Neural progenitor cell (in vitro differentiated cells): ENCODE results near the gene NPIPA8.
"Not testable (repeated sequence)": the region's sequence is repeated elsewhere in the genome, so short reads cannot be mapped to it uniquely, and the experiment has no call there.

Source experiments
- EZH2 ChIP-seq: fragments of 200-600 bp; sonication (generic); IDR thresholded peaks from 2 replicates; pipeline ENCODE4 v1.6.1; 2017; ENCODE audit warnings: antibody characterized with exemption, mild to moderate bottlenecking, moderate library complexity
- TF ChIP-seq, protein P1 (sequence below): fragments of 200-600 bp; sonication (generic); IDR thresholded peaks from 2 replicates; pipeline ENCODE4 v1.5.1; 2017; ENCODE audit warnings: antibody characterized with exemption, mild to moderate bottlenecking

DNA sequence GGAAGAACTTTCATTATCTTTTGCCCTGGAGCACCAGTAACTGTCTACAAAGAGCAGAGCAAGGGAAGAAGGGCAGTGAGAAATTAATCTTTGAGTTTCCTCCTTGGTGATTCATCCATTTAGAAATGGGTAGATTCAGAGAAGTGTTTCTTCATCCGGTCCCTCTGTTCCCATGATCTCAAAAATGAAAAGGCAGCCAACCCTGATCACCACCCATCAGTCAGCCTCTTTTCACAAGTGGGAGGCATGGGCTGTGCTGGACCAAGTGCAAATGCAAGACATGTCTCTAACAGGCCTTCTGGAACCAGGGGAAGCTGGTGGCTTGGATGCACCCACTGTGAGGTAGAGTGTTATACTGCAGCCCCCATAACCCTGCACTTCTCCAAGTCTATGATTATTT, 38.8 kb downstream of the NPIPA8 start:
- TF ChIP-seq, protein P1, sequence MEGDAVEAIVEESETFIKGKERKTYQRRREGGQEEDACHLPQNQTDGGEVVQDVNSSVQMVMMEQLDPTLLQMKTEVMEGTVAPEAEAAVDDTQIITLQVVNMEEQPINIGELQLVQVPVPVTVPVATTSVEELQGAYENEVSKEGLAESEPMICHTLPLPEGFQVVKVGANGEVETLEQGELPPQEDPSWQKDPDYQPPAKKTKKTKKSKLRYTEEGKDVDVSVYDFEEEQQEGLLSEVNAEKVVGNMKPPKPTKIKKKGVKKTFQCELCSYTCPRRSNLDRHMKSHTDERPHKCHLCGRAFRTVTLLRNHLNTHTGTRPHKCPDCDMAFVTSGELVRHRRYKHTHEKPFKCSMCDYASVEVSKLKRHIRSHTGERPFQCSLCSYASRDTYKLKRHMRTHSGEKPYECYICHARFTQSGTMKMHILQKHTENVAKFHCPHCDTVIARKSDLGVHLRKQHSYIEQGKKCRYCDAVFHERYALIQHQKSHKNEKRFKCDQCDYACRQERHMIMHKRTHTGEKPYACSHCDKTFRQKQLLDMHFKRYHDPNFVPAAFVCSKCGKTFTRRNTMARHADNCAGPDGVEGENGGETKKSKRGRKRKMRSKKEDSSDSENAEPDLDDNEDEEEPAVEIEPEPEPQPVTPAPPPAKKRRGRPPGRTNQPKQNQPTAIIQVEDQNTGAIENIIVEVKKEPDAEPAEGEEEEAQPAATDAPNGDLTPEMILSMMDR: not testable (repeated sequence)
- TF ChIP-seq EZH2: not testable (repeated sequence)
